Naive thymus-derived CD4-positive, alpha-beta T cell (primary cell): ENCODE results near the gene GHR. TPM values are rescaled to one million over a fixed set of nuclear protein-coding genes. Genes with fewer than 3 reads are reported as not detected.

ENCODE experiments used
- ATAC-seq: fragments of 150-1000 bp; cut with Tn5 transposase; 2 replicates; pipeline ENCODE4 v1.10.0; 2021; ENCODE audit warnings: mild to moderate bottlenecking, moderate library complexity
- CTCF ChIA-PET: fragments of 350-600 bp; sonication (Branson Sonifier 250); formaldehyde crosslinking; loops from one replicate; lab custom pipeline; 2021; ENCODE audit warnings: antibody characterized with exemption; lab: Charles Lee
- POLR2A ChIA-PET: fragments of 350-600 bp; sonication (Branson Sonifier 250); formaldehyde crosslinking; loops from one replicate; lab custom pipeline; 2021; ENCODE audit warnings: antibody characterized with exemption, inconsistent platforms; lab: Charles Lee
- DNase-seq, 9 donors: peaks; one replicate each; pipeline versions ENCODE4 v3.0.0 to v3.0.0-alpha.2; 2020 to 2022; ENCODE audit warnings: mixed read lengths in 1 of 9
- H3K27ac ChIP-seq: one replicate; pipeline ENCODE4 v1.7.0; 2013; ENCODE audit warnings: mild to moderate bottlenecking, low read depth, low read length, moderate library complexity
- H3K27me3 ChIP-seq, 2 donors: one replicate each; pipeline ENCODE4 v1.7.0; 2013; ENCODE audit warnings: low read length in 2 of 2, mild to moderate bottlenecking in 2 of 2, moderate library complexity in 2 of 2; ENCODE audit not compliant: control insufficient read depth in 2 of 2, insufficient read depth in 2 of 2
- H3K36me3 ChIP-seq, 3 experiments: 1 replicate in 2 of 3; 2 replicates in 1 of 3; pipeline ENCODE4 v1.7.0; 2013; ENCODE audit warnings: low read length in 3 of 3, mild to moderate bottlenecking in 3 of 3, moderate library complexity in 1 of 3; ENCODE audit not compliant: insufficient read depth in 3 of 3, control insufficient read depth in 2 of 3
- H3K4me1 ChIP-seq, 2 donors: one replicate each; pipeline ENCODE4 v1.7.0; 2013; ENCODE audit warnings: low read length in 2 of 2, mild to moderate bottlenecking in 2 of 2, moderate library complexity in 1 of 2; ENCODE audit not compliant: control insufficient read depth in 2 of 2, insufficient read depth in 2 of 2
- H3K4me3 ChIP-seq: 2 replicates; pipeline ENCODE4 v1.7.0; 2013; ENCODE audit warnings: mild to moderate bottlenecking, low read length
- H3K9me3 ChIP-seq, 3 experiments: 1 replicate in 2 of 3; 2 replicates in 1 of 3; pipeline ENCODE4 v1.7.0; 2013; ENCODE audit warnings: low read length in 3 of 3; ENCODE audit not compliant: control insufficient read depth in 2 of 3
- H3K27ac Mint-ChIP-seq, 9 donors: one replicate each; pipeline ENCODE4 v1.8.0; 2020 to 2022; ENCODE audit warnings: mixed read lengths in 9 of 9, mild to moderate bottlenecking in 8 of 9, moderate library complexity in 5 of 9, inconsistent platforms in 2 of 9
- H3K27me3 Mint-ChIP-seq, 5 donors: one replicate each; pipeline ENCODE4 v1.8.0; 2021 to 2022; ENCODE audit warnings: mixed read lengths in 5 of 5, mild to moderate bottlenecking in 1 of 5
- H3K36me3 Mint-ChIP-seq, 5 donors: one replicate each; pipeline ENCODE4 v1.8.0; 2020 to 2022; ENCODE audit warnings: mixed read lengths in 5 of 5, mild to moderate bottlenecking in 3 of 5, inconsistent platforms in 1 of 5
- H3K4me1 Mint-ChIP-seq, 7 donors: one replicate each; pipeline ENCODE4 v1.8.0; 2020 to 2022; ENCODE audit warnings: mixed read lengths in 7 of 7, mild to moderate bottlenecking in 3 of 7, inconsistent platforms in 1 of 7
- H3K4me3 Mint-ChIP-seq, 10 donors: one replicate each; pipeline ENCODE4 v1.8.0; 2020 to 2022; ENCODE audit warnings: mild to moderate bottlenecking in 10 of 10, mixed read lengths in 10 of 10, moderate library complexity in 6 of 10, inconsistent platforms in 2 of 10
- H3K9me3 Mint-ChIP-seq, 11 donors: one replicate each; pipeline ENCODE4 v1.8.0; 2020 to 2022; ENCODE audit warnings: mixed read lengths in 11 of 11, mild to moderate bottlenecking in 4 of 11, inconsistent platforms in 1 of 11, moderate library complexity in 1 of 11
- intact Hi-C, 2 donors: fragments of 100-400 bp; cut with micrococcal nuclease; formaldehyde crosslinking; loops; one replicate each; pipeline ENCODE4 v1.15.1; 2023
- polyA plus RNA-seq, 2 donors: library from polyadenylated mRNA; unstranded; fragments of 300-500 nt; fragmentation: Illumina TruSeq; gene quantifications; one replicate each; pipeline ENCODE4 v1.2.3, GENCODE V29; 2021
- total RNA-seq, 6 experiments: library from RNA in 5 of 6; stranded (reverse) in 5 of 6; gene quantifications; 1 replicate in 5 of 6; 2 replicates in 1 of 6; pipeline ENCODE4 v1.2.3 and lab custom pipeline; 2021 to 2026

Gene GHR
- total and polyA plus RNA-seq, 7 experiments from 2014 or later = not detected

GRCh38 chr5:42483472-42484154 is 60.4 kb downstream of the GHR start:
- Histone ChIP-seq H3K27ac (no peak overlapping the region), H3K36me3 (no peaks in the 10 kb centered on the region), H3K4me3 (no peak overlapping the region), H3K27me3 (no peaks in the 10 kb centered on the region), H3K9me3 (no peaks in the 10 kb centered on the region), H3K4me1 (no peaks in the 10 kb centered on the region)
- Mint-ChIP-seq H3K36me3 (no peaks in the 10 kb centered on the region), H3K4me1 (no peaks in the 10 kb centered on the region), H3K27me3 (peaks cover 0 to 9% (median 3%) of the 10 kb centered on the region in 5 donors), H3K9me3 (peaks cover 0 to 17% (median 2%) of the 10 kb centered on the region in 11 donors), H3K27ac (no peak overlapping the region), H3K4me3 (no peak overlapping the region)
- ATAC-seq (no peak), DNase-seq (no peak)
- CTCF ChIA-PET = no interaction called here
- intact Hi-C loops = no loop called here
- POLR2A ChIA-PET = no interaction called here

- intact Hi-C loops = no loop called here
- no peak overlapping the region for H3K27ac ChIP-seq
- Mint-ChIP-seq H3K36me3 (no peaks in the 10 kb centered on the region), H3K4me1 (no peaks in the 10 kb centered on the region), H3K9me3 (peaks cover 0 to 8% (median 0%) of the 10 kb centered on the region in 11 donors), H3K27ac (no peak overlapping the region), H3K4me3 (no peak overlapping the region), H3K27me3 (peaks cover 0 to 13% (median 3%) of the 10 kb centered on the region in 5 donors)
- DNase-seq (no peak), ATAC-seq (no peak)
- H3K9me3 ChIP-seq = no peaks in the 10 kb centered on the region
- H3K4me3 ChIP-seq = no peak overlapping the region
- H3K4me1 ChIP-seq = no peaks in the 10 kb centered on the region
- no peaks in the 10 kb centered on the region for H3K27me3 ChIP-seq
- ChIA-PET POLR2A (no interaction called here), CTCF (no interaction called here)
- no peaks in the 10 kb centered on the region for H3K36me3 ChIP-seq
These were observed 63.8 kb downstream of the GHR start for GRCh38 chr5:42487077-42487476.

- Mint-ChIP-seq H3K36me3 (no peaks in the 10 kb centered on the region), H3K27me3 (peaks cover 0 to 13% (median 4%) of the 10 kb centered on the region in 5 donors), H3K4me1 (no peaks in the 10 kb centered on the region), H3K4me3 (no peak overlapping the region), H3K9me3 (peaks cover 0 to 7% (median 0%) of the 10 kb centered on the region in 11 donors), H3K27ac (no peak overlapping the region)
- H3K27ac ChIP-seq = no peak overlapping the region
- no peak for DNase-seq
- CTCF ChIA-PET = no interaction called here
- no peak overlapping the region for H3K4me3 ChIP-seq
- no peaks in the 10 kb centered on the region for H3K36me3 ChIP-seq
- no peaks in the 10 kb centered on the region for H3K27me3 ChIP-seq
- no peak for ATAC-seq
- H3K9me3 ChIP-seq = no peaks in the 10 kb centered on the region
- intact Hi-C loops = no loop called here
- POLR2A ChIA-PET = no interaction called here
- no peaks in the 10 kb centered on the region for H3K4me1 ChIP-seq
These were observed 64.6 kb downstream of the GHR start for GRCh38 chr5:42487821-42488220.

GRCh38 chr5:42490831-42491230 is 67.6 kb downstream of the GHR start:
- Histone ChIP-seq H3K36me3 (no peaks in the 10 kb centered on the region), H3K27ac (no peak overlapping the region), H3K27me3 (no peaks in the 10 kb centered on the region), H3K4me1 (no peaks in the 10 kb centered on the region), H3K9me3 (no peaks in the 10 kb centered on the region), H3K4me3 (no peak overlapping the region)
- ATAC-seq = no peak
- intact Hi-C loops = no loop called here
- Mint-ChIP-seq H3K9me3 (no peaks in the 10 kb centered on the region), H3K27ac (no peak overlapping the region), H3K4me1 (no peaks in the 10 kb centered on the region), H3K27me3 (peaks cover 0 to 13% (median 3%) of the 10 kb centered on the region in 5 donors), H3K36me3 (no peaks in the 10 kb centered on the region), H3K4me3 (no peak overlapping the region)
- ChIA-PET POLR2A (no interaction called here), CTCF (no interaction called here)
- no peak for DNase-seq

GRCh38 chr5:42491699-42492098 is 68.5 kb downstream of the GHR start:
- H3K36me3 ChIP-seq = no peaks in the 10 kb centered on the region
- no peak overlapping the region for H3K27ac ChIP-seq
- intact Hi-C loops = no loop called here
- ChIA-PET CTCF (no interaction called here), POLR2A (no interaction called here)
- Mint-ChIP-seq H3K9me3 (no peaks in the 10 kb centered on the region), H3K4me1 (no peaks in the 10 kb centered on the region), H3K27ac (no peak overlapping the region), H3K4me3 (no peak overlapping the region), H3K36me3 (no peaks in the 10 kb centered on the region), H3K27me3 (peaks cover 0 to 8% (median 3%) of the 10 kb centered on the region in 5 donors)
- H3K27me3 ChIP-seq = no peaks in the 10 kb centered on the region
- no peak overlapping the region for H3K4me3 ChIP-seq
- ATAC-seq = no peak
- H3K9me3 ChIP-seq = no peaks in the 10 kb centered on the region
- H3K4me1 ChIP-seq = no peaks in the 10 kb centered on the region
- DNase-seq = no peak

GRCh38 chr5:42492974-42493373 is 69.7 kb downstream of the GHR start:
- ChIA-PET POLR2A (no interaction called here), CTCF (no interaction called here)
- Histone ChIP-seq H3K27ac (no peak overlapping the region), H3K4me1 (no peaks in the 10 kb centered on the region), H3K27me3 (no peaks in the 10 kb centered on the region), H3K9me3 (no peaks in the 10 kb centered on the region), H3K36me3 (no peaks in the 10 kb centered on the region), H3K4me3 (no peak overlapping the region)
- Mint-ChIP-seq H3K4me3 (no peak overlapping the region), H3K4me1 (no peaks in the 10 kb centered on the region), H3K36me3 (no peaks in the 10 kb centered on the region), H3K27me3 (peaks cover 0 to 7% (median 3%) of the 10 kb centered on the region in 5 donors), H3K9me3 (no peaks in the 10 kb centered on the region), H3K27ac (no peak overlapping the region)
- DNase-seq (no peak), ATAC-seq (no peak)
- intact Hi-C loops = no loop called here

DNA sequence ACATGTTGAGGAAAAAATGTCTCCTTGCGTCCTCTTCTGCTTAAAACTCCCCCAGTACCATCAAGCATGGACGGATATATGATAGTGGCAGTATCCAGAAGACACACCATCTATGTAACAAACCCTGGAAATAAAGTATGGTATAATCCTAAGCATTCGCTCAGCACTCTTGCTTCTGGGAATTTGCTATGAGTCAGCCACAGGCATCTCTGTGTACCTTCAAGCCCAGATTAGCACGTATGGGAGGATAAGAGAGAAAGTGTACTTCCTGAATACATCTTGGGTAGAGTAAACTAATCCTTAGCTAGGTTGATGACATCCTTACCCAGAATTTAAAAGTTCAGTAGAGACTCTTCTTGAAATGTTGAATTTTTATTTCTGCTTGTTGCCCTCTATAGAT is 71.2 kb downstream of the GHR start:
- Mint-ChIP-seq H3K9me3 (no peaks in the 10 kb centered on the region), H3K27me3 (peaks cover 0 to 3% (median 2%) of the 10 kb centered on the region in 5 donors), H3K36me3 (no peaks in the 10 kb centered on the region), H3K4me3 (no peak overlapping the region), H3K27ac (no peak overlapping the region), H3K4me1 (no peaks in the 10 kb centered on the region)
- no peak overlapping the region for H3K27ac ChIP-seq
- intact Hi-C loops = no loop called here
- H3K4me3 ChIP-seq = no peak overlapping the region
- DNase-seq = no peak
- no peaks in the 10 kb centered on the region for H3K27me3 ChIP-seq
- no peaks in the 10 kb centered on the region for H3K36me3 ChIP-seq
- no peaks in the 10 kb centered on the region for H3K4me1 ChIP-seq
- POLR2A ChIA-PET = no interaction called here
- ATAC-seq = no peak
- no peaks in the 10 kb centered on the region for H3K9me3 ChIP-seq
- CTCF ChIA-PET = interaction anchor here (0.6 kb wide), 1 partner anchor 38 kb away, joined by 3 read pairs; no protein-coding TSS in a partner anchor
